Fibroblast of gingiva (primary cell): ENCODE measurements around the gene POLN.

Experiments used
- DNase-seq: peaks from one replicate; pipeline ENCODE4 v3.0.0-alpha.2; 2011; ENCODE audit warnings: low read depth

The POLN gene

DNA sequence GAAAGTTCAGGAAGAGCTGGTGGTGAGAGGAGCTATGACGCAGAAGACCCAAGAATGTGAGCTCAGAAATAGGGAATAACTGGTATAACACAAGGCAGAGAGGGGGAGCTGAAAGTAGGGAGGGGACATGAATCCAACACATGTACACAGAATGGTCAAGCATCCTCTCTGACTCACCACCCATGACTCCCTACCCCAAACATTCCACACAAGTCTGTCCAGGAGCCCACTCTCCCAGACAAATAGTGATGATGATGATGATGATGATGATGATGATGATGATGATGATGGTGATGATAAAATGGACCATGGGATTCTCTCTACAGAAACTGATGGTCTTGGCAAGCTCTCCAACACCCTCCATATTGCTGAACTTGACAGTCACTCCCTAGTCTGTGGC, 136.4 kb downstream of the POLN start:
- no peak for DNase-seq

DNA sequence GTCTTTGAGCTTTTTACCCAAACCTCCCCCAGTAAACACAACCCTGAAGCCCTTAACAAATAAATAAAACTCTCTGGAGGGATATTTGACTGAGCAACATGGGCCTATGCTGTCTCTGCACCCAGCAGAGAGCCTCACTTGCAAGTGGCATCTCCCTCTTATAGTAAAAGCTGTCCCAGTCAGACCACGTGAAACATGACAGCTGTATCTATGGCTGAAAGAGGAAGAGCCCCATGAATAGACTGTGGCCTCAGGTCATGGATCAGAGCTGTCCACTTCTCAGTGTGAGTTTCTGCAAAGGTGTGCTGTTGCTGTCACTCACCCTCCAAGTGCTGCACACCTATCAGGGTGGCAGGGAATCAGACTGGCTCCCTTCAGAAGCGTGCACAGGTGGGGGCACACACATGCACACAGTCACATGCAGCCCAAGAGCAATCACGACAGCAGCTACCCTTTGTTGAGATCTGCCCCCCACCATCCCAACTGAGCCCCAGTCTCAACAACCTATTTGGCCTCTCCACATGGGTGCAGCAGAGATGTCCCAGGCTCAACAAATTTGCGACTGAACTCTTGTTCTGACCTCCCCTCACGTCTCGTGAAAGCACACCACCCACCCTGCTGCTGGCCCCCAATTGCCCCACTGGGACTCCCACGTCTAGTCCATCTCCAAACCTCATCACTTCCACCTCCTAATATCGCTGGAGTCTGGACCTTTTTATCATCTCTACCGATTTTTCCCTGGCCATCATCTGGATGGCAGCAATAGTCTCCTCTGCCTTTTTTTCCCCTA, 137.2 kb downstream of the POLN start:
- DNase-seq: no peak

DNA sequence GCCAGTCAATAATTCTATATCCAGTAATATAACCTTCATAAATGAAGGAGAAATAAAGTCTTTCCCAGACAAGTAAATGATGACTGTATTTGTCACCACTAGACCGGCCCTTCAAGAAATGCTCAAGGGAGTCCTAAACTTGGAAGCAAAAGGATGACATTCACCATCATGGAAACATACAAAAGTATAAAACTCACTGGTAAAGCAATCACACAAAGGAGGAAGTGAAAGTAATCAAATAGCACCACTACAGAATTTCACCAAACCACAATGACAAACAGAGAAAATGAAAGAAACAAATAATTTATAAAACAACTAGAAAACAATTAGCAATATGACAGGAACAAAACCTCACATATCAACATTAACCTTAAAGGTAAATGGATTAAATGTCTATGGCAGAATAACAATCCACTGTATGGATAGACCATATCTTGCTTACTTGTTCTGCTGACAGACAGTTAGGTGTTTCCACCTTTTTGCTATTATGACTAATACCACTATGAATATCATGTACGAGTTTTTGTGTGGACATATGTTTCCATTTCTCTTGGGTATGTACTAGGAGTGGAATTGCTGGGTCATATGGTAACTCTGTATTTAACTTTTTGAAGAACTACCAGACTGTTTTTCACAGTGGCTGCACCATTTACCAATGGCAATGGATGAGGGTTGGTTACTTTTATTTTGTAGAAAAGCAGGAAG, 137.9 kb downstream of the POLN start:
- no peak for DNase-seq

DNA sequence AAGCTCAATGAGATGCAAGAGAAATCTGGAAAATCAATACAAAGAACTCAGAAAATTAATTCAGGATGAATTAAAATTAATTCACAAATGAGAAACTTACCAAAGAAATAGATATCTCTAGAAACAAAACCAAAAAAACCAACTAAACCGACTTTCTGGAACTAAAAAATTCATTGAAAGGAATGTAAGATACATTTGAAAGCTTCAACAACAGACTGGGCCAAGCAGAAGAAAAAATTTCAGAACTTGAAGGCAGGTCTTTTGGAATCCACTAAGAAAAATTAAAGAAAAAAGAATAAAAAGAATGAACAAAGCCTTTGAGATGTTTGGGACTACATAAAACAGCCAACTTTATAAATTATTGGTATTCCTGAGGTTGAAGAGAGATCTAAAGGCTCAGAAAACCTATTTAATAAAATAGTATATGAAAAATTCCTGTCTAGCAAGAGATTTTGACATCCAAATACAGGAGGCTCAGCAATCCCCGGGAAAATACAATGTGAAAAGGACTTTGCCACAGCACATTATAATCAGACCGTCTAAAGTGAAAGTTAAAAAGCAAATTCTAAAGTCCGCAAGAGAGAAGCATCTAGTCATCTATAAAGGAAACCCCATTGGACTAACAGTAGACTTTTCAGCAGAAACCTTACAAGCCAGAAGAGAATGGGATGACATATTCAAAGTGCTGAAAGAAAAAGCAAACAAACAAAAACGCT, 138.6 kb downstream of the POLN start:
- DNase-seq: no peak

DNA sequence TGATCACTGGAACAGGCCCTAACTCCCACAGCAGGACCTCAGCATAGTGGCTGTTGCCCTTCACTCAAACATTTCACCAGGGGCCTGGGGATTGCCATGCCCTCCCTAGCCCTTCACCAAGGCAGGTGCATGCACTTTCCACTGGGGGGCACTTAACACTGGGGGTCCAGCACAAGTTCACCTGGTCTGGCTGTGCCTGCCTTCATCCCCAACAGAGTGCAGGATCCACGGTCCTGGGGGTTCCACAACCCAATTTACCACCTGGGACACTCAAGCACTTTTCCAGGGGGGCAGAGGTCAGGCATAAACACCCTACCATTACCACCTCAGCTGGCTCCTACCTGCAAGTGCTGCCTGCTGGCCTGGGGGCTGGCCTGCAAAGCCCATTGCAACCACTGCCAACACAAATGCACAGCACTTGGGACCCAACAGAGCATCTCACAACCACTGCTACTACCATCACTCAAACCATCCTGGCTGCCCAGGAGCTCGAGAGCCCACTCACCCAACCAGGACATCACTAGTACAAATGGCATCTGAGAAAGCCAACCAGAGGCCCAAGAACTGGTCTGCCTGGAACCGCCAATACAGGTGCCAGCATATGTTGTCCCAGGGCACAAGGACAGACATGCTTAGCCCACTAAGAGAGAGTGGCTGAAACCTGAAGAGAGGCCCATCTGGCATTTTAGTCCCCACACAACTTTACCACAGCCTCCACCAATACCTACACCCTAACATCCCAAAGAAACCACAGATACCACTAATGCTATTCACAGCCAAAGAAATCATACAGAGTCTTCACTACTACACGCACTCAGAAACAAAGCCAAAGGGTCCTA, 139.7 kb downstream of the POLN start:
- DNase-seq: no peak

DNA sequence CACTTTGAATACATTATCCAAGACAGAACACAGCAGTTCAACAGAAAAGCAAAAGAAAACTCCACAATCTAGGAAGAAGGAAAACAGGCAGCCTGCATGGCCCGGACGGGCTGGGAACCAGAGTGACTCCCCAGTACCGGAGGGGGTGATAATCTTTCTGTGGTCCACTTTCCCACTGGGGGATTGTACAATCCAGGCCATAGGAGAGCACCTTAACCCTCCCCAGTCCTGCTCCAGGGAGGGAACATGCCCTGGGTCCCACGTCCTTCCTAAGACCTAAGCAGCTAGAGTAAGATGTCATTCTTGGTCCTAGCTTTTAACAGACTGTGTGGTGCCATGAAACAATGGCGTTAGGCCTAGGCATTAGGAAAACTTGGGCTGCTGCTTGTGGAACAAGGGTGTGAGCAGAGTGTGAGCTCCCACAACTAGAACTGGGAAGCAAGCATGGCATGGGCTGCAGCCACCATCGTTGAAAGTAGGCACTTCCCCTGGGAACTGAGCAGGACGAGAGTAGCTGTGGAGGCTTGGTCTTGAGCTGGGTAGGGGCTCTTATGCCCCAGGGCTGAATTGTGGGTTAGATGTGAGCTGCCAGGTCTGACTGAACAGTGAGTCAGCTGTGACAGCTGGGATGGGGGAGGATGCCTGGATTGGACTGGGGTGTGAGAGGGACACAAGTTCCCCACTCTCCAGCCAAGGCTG, 140.4 kb downstream of the POLN start:
- DNase-seq: no peak

DNA sequence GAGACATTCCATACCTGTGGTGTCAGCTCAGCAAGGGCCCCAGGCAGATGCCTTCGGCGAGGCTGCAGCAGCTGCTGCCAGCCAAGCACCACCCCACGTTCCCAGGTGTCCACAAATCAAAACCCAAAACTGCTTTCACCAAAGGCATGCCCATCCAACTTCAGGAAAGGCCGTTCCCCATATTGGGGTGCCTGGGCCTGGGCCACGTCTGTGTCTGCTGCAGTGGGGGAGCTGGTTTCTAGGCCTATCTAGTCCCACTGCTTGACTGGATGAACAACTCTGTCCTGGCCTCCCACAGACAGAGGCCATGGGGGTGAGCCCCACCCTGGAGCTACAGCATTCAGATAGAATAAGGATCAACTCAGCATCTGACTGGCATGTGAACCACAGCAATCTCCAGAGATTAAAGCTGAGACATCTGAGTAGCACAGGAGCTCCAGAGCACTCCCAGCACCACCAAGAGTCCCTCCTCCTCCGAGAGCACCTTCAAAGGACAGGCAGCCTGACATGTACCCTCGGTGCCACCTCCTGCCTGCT, 145.8 kb downstream of the POLN start:
- no peak for DNase-seq

DNA sequence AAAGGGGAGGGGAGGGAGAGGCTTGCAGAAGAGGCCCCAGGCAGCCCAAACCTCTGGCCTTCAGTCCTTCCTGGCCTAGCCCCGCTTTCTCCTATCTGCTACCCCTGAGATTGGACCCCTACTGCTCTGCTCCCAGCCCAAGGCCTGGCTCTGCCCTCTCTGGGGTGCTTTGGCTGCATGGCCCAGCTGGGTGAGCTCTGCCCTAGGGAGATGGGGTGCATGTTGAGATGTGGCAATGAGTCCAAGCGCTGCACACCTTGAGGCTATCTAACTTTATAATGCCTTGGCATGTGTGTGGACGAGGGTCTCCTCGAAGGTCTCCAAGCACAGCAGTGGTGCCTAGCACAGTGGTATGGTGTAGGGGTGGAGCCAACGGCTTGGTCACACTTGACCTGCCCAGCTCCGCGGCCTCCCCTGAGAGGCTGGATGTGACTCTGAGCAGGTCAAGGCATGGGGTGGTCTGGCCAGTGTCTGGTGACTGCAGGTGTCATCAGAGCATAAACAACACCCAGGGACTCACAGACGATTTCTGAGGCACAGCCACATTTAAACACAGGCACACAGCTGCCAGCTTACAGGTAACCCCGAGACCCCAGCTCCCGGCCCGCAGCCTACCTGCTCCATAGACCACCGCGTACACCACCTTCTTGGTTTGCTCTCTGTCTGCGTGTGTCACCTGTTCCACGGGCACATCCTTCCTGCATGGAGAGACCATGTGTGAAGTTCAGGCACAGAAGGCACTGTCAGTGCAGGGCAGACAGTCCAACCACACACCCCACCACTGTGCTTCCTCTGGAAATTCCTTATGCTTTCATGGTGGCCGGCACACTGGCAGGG, 146.5 kb downstream of the POLN start:
- DNase-seq: no peak

DNA sequence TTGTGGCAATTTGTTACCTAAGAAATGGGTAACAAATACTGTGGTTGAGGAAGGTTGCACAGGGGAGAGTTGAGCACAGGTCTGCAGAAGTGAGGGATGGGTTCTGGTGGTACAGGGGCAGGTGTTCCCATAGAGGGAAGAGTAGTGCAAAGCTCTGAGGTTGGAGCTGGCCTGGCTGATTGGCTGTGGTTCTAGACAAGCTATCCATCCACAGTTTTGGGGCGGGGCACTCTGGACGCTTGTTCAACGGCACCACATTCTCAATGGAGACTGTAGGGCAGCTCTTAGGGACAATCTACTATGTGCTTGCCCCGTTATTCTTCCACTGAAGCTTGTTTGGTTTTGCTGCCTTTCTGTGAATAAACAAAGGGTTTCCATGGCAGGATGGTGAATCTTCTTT, 147.4 kb downstream of the POLN start:
- no peak for DNase-seq

DNA sequence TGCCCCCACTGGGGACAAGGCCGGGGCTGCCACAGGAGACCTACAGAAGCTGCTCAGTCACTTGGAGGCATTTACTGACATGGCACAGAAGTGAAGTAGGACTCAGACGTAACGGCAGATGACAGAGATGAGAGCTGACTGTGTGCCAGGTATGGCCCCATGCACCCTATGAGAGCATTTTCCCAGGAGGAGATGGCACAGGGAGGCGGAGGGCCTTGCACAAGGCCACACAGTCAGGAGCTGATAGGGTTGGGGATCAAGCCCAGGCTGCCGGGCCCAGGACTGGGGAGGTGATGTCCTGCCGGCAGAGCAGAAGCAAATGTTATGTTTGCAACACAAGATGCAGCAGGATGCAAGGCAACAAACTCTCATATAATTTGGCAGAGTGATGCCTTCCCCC, 148.7 kb downstream of the POLN start:
- no peak for DNase-seq

DNA sequence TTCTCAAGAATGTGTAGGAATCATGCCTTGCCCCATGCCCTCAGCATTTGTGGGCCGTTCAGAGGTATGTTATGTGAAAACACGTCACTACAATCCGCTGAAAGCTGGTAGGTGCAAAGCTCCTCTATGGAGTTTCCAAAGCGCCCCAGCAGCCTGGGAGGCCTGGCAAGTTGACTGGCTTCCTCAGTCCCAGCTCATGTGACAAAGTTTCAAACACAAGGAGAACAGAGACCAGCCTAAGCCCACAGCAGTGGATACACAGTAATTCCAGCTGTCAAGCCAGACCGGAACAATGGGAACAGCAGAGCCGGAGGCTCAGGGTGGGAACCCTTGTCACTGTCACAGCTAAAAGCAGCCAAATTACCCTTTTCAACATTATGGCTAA, 149.3 kb downstream of the POLN start:
- no peak for DNase-seq

DNA sequence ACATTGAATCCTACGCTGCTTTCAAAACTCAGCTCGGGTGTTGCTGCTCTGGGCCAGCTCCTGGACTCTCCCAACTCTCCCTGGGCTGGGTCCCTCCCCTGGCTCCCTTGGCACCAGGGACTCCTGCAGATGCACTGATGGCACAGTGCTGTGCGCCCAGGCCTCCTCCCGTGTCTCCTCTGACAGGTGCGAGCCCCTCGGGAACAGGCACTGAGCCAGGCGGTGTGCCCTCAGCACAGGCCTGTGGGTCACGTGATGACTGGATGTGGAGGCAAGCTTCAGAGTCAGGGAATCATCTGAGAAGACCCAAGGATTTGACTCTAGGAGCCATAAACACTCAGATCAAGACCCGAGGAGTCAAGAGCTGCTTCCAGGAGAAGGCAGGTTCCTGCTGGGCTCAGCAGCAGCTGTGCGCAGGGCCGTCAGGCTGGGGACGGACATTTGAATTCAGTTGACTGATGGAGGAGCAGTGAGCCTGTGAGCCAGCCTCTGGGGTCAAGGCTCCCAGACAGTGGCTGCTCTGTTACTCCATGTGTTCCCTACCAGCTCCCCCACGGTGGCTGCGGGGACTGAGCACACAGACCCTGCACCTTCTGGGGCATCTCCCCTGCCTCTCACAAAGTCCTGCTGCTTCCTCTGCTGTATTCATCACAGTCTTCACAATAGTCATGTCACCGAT, 149.8 kb downstream of the POLN start:
- DNase-seq: no peak

DNA sequence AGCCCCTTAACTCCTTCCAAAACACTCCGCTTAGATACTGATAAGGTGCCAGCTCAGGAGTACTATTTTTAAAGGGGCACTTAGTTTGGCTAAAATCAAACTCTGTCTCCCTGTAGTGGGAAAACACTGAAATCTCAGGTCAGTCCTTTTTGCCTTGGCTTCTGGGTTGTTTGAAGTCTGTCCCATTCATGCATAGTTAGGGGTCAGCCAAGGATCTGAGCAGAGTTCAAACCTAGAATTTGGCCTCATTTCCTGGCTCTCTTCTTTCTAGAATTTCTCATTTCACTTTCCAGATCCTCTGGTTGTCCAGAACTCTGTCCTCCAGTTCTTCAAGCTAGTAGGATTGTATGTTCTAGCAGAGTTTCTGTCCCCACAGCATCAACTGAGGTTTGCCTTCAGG, 151.3 kb downstream of the POLN start:
- no peak for DNase-seq

DNA sequence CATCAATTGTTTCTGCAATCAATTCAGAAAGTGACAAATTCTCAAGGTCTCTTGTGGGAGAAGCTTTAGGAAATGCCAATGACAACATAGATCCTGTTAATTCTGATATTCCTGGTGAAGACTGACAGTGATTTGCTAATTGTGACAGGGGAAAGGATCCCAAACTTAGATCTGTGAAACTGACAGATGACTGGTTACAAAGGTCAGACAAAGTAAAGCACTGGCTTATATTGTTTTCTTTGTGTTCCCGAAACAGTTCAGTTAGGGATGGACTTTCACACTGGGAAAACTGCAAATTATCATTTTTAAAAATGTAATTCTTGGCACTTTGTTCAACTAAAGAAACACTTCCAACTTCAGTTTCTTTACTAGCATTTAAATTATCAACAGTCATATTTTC, 152.7 kb downstream of the POLN start:
- DNase-seq: no peak

DNA sequence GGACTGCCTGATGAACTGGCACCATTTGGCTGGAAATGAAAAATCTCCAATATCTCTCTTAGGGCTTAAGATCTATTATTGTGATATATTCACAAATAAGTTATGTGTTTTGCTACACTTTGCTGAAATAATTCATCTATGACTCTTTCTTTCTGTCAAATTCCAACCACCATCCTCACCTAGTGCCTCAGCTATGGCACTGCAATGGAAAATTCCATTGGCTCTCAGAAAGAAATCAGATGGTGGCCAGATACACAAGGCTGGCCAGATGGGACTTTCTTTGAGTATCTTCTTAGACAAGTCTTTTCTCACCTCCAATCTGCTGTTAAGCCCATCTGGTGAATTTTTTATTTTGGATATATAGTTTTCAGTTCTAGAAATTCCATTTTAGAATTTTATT, 154.8 kb downstream of the POLN start:
- no peak for DNase-seq

DNA sequence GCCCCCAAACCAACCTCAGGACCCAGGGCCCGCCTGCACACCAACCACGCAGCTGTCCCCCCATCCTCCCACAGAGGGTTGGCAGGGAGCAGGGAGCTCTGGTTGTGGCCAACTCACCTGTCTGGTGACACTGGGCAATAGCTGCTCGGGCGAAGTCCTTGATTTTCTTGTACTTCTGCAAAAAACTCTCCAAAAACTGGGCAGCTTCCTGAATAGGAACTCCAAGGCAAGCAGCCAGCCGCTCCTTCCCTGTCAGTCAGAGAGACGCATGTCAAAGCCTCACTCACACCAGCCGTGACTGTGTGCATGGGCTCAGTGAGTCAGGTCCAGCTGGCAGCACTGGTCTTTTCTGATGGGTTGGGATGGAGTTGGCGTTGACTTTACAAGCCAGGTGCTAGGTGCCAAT, 156.4 kb downstream of the POLN start:
- DNase-seq: no peak

DNA sequence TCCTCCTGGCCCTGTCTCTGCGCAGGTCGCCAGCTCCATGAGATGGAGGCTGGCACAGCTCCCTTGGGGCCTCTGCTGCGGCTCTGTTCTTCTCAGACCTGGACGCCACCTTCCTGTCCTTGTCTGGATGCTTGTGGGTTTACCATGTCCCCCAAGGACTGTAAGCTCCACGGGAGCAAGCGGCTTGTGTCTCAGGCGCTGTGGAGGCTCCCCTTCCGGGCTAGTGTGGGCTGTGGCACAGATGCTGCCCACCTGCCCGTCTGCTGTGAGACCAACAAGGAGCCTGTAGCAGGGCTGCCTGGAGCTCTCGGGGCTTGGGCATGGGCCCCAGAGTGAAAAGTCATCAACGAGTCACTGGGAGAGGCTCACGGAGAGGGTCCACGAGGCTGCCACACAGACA, 157.6 kb downstream of the POLN start:
- no peak for DNase-seq

DNA sequence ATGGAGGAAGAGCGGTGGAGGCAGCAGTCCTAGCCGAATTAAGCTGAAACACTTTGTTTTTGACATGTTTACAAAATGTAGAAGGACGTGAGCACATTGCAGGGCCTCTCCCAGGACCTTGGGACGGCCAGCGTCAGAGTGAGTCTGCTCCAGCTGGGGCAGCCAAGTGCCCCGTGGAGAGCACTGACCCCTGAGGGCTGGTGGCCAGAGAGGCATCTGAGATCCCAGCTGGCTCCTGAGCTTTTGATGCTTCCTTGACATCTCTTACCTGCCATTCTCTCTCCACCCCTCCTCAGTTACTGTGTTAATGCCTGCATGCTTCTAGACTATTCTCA, 158.1 kb downstream of the POLN start:
- no peak for DNase-seq

DNA sequence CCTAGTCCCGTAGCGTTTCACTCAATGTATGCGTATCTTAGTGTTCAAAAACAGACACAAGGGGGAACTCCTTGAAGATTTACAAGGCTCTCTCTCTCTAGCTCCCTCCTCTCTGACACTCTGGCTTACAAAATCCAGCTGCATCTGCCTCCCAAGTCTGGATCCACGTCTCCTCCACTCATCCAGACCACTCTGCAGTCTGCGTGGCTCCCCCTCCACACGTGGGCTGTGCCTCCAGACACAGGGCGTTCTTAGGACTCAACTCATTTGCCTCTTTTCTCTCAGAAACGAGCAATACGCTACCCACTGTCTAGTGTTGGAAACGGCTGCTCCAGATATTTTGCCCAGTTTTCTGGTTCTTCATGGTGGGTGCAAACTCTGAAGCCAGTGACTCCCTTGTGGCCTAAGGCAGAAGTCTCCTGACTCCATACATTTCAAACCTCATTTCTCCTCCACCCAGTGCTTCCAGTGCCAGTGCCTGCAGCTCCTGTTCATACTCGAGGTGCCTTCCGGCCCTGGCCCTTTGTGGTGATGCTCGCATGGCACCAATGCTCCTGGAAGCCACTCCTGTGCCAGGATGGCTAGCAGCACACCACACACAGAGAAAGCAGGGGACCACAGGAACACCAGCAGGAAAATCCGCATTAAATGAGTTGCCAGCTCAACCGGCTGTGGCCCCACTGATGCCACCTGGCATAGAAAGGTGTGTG, 158.7 kb downstream of the POLN start:
- no peak for DNase-seq
